OCI-LY1 (cell line): ENCODE data around the gene MBD2.
A peak's percentile ranks its signal among the peaks of the same experiment; 100 is the strongest.

Source experiments
- H2AFZ ChIP-seq: fragments of 200-600 bp; sonication (generic), shearing (Covaris generic); 2 replicates; pipeline ENCODE4 v1.6.0; 2014; ENCODE audit warnings: antibody characterized with exemption, mild to moderate bottlenecking, low read length
- H3F3A ChIP-seq: fragments of 200-600 bp; sonication (generic), shearing (Covaris generic); 2 replicates; pipeline ENCODE4 v1.6.0; 2014; ENCODE audit warnings: mild to moderate bottlenecking, antibody characterized with exemption, low read length, moderate library complexity; ENCODE audit not compliant: insufficient read depth
- H3K27ac ChIP-seq: fragments of 200-600 bp; sonication (generic); 2 replicates; pipeline ENCODE4 v1.5.1; 2014; ENCODE audit warnings: low read length, mixed run types, mild to moderate bottlenecking, low read depth; ENCODE audit not compliant: poor library complexity, severe bottlenecking
- H3K27me3 ChIP-seq: fragments of 200-600 bp; sonication (generic); 2 replicates; pipeline ENCODE4 v1.6.0; 2014; ENCODE audit warnings: antibody characterized with exemption, mild to moderate bottlenecking, low read length, moderate library complexity; ENCODE audit not compliant: insufficient read depth
- H3K36me3 ChIP-seq: fragments of 200-600 bp; sonication (generic); 2 replicates; pipeline ENCODE4 v1.6.1; 2014; ENCODE audit warnings: mild to moderate bottlenecking, antibody characterized with exemption, low read length, moderate library complexity, mixed read lengths; ENCODE audit not compliant: insufficient read depth
- H3K4me1 ChIP-seq: fragments of 200-600 bp; sonication (generic); 2 replicates; pipeline ENCODE4 v1.5.1; 2014; ENCODE audit warnings: mild to moderate bottlenecking, low read length, moderate library complexity; ENCODE audit not compliant: insufficient read depth, severe bottlenecking
- H3K4me2 ChIP-seq: fragments of 200-600 bp; sonication (generic), shearing (Covaris generic); 2 replicates; pipeline ENCODE4 v1.6.1; 2014; ENCODE audit warnings: low read length
- H3K4me3 ChIP-seq: fragments of 200-600 bp; sonication (generic); 2 replicates; pipeline ENCODE4 v1.5.1; 2014; ENCODE audit warnings: low read length, low read depth, mild to moderate bottlenecking, mixed read lengths; ENCODE audit not compliant: poor library complexity, severe bottlenecking
- H3K79me2 ChIP-seq: fragments of 200-600 bp; shearing (Covaris generic); 2 replicates; pipeline ENCODE4 v1.6.1; 2016; ENCODE audit warnings: mixed run types, low read length, mixed read lengths; ENCODE audit not compliant: insufficient read depth
- H3K9ac ChIP-seq: fragments of 200-600 bp; sonication (generic), shearing (Covaris generic); 2 replicates; pipeline ENCODE4 v1.6.1; 2014; ENCODE audit warnings: mild to moderate bottlenecking, low read length, mixed read lengths
- H3K9me2 ChIP-seq: fragments of 200-600 bp; sonication (generic), shearing (Covaris generic); 2 replicates; pipeline ENCODE4 v1.6.1; 2014; ENCODE audit warnings: low read depth, mild to moderate bottlenecking, low read length, mixed read lengths
- H3K9me3 ChIP-seq: fragments of 200-600 bp; shearing (Covaris generic); 2 replicates; pipeline ENCODE4 v1.6.1; 2014; ENCODE audit warnings: low read length, mixed read lengths
- H4K20me1 ChIP-seq: fragments of 200-600 bp; sonication (generic), shearing (Covaris generic); 2 replicates; pipeline ENCODE4 v1.6.0; 2016; ENCODE audit warnings: mild to moderate bottlenecking, low read length; ENCODE audit not compliant: insufficient read depth
- CTCF ChIP-seq: fragments of 200-600 bp; sonication (generic), shearing (Covaris generic); IDR thresholded peaks from 2 replicates; pipeline ENCODE4 v1.5.1; 2017; ENCODE audit warnings: mild to moderate bottlenecking, antibody characterized with exemption, low read length, moderate library complexity, mixed read lengths
- EZH2 ChIP-seq: fragments of 200-600 bp; sonication (generic), shearing (Covaris generic); IDR thresholded peaks from 2 replicates; pipeline ENCODE4 v1.8.0; 2017; ENCODE audit warnings: borderline replicate concordance, mixed run types, mild to moderate bottlenecking, antibody characterized with exemption, low read length, moderate library complexity, mixed read lengths

The MBD2 gene

DNA sequence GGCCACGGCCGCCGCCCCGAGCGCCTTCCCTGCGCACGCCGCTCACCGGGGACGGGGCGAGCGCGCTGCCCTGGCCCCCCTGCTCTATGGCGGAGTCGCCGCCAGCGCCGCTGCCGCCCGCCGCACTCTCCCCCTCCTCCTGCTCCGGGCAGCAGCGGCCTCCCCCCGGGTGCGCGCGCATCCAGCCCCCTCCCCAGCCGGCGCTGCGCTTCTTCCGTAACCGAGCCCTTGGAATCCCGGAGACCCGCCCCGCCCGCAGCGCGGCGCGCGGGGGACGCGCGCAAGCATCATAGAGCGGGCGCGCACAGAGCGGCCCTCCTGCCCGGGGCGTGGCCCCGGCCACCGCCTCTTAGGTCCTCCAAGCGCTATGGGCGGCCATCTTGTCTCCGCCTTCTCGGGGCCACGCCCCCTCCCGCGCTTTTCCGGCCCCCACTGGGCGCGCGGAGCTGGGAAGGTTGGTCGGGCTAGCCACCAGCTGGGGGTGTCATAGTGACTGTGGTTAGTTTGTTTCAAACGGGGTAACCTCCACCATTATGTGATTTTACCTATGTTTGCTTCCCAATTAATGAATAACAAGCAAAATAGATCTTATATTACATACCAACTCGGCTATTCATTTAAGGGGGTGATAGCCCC, at the start of gene MBD2:
TSS of gene MBD2 (minus strand) at position 291 of the 636 bp plus-strand sequence. CDS start at position 181, 110 bp downstream.
- Histone ChIP-seq H2AFZ (peak within 1 kb of the TSS; percentile 66), H3K9ac (peak within 1 kb of the TSS; percentile 81), H3K9me2 (no peaks in the 10 kb centered on the region), H3K4me2 (peak within 1 kb of the TSS; percentile 87), H3K9me3 (no peaks in the 10 kb centered on the region), H3K36me3 (peaks cover 15% of the 10 kb centered on the region; the same call in 1 of the 2 replicates), H3K4me1 (peaks cover 49% of the 10 kb centered on the region), H3K79me2 (peaks cover 41% of the 10 kb centered on the region), H3K27ac (peak within 1 kb of the TSS; percentile 84), H4K20me1 (no peaks in the 10 kb centered on the region), H3K27me3 (no peaks in the 10 kb centered on the region), H3K4me3 (peak within 1 kb of the TSS; percentile 88), H3F3A (no peaks in the 10 kb centered on the region)
- TF ChIP-seq CTCF (peak; percentile 32), EZH2 (no peak)

- Histone ChIP-seq H3K27ac (peak overlapping the region; percentile 86), H3K9me3 (no peaks in the 10 kb centered on the region), H3K9ac (peak overlapping the region; percentile 84), H3K4me1 (peaks cover 38% of the 10 kb centered on the region), H3K9me2 (no peaks in the 10 kb centered on the region), H3K4me3 (peak overlapping the region; percentile 71), H3F3A (no peaks in the 10 kb centered on the region; the same call in 1 of the 2 replicates), H2AFZ (peak overlapping the region; percentile 28), H3K36me3 (peaks cover 5% of the 10 kb centered on the region; the same call in 1 of the 2 replicates), H3K27me3 (no peaks in the 10 kb centered on the region), H3K79me2 (no peaks in the 10 kb centered on the region), H3K4me2 (peak overlapping the region; percentile 92), H4K20me1 (no peaks in the 10 kb centered on the region)
- TF ChIP-seq EZH2 (no peak), CTCF (peak; percentile 58)
Measured at GRCh38 chr18:54269893-54270844, 45.7 kb upstream of the MBD2 start.

GRCh38 chr18:54268751-54269150, 44.3 kb upstream of the MBD2 start:
- no peak for TF ChIP-seq CTCF
- no peak for TF ChIP-seq EZH2
- Histone ChIP-seq H3K36me3 (no peaks in the 10 kb centered on the region), H3K9me2 (no peaks in the 10 kb centered on the region), H3K4me3 (peak overlapping the region; percentile 71), H3K9me3 (no peaks in the 10 kb centered on the region), H3K4me2 (peak overlapping the region; percentile 92), H2AFZ (no peak overlapping the region), H3K79me2 (no peaks in the 10 kb centered on the region), H3K4me1 (peaks cover 45% of the 10 kb centered on the region), H3K27ac (peak overlapping the region; percentile 86), H4K20me1 (no peaks in the 10 kb centered on the region), H3K9ac (peak overlapping the region; percentile 84), H3F3A (peaks cover 6% of the 10 kb centered on the region; the same call in 1 of the 2 replicates), H3K27me3 (no peaks in the 10 kb centered on the region)
